Measurements from ENCODE around the gene ELF5.

ELF5 gene

DNA sequence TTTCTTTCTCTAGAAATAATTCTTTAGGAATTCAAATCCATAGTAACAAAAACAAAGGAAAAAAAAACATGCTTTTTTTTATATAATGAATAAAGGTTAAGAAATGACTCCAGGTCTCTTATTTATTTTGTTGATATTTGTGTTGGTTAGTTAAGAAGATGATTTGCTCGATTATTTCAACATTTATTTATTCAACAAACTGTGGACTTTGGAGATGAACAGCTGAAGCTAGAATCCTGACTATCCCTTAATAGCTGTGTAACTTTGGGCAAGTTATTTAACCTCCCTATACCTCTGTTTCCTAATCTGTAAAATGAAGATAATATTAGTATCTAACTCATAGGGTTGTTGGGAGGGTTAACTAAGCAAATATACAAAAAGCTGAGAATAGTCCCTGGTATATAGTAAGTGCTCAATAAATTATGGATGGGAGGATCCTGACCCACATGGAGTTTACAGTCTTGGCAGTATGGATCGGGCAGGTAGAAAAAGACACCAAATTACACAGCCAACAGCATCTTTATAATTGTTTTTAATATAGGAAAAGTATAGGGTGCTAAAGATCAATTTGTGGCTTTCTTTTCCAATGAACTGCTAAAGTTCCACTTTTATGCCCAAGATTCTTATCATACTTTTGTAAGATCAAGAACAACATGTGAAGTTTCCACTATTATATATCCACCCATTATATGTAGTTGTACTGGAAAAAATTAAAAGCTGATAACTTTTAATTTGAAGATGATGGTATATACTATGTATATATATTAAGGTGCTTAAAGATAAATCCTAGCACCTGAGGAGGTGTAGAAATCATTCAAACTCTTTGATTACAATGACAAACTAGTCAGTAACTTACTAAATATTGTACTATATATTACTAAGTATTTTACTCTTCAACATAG lies 76.1 kb downstream of the ELF5 start:
- no peak overlapping the region for H3K27ac ChIP-seq
- TF ChIP-seq, protein P1, sequence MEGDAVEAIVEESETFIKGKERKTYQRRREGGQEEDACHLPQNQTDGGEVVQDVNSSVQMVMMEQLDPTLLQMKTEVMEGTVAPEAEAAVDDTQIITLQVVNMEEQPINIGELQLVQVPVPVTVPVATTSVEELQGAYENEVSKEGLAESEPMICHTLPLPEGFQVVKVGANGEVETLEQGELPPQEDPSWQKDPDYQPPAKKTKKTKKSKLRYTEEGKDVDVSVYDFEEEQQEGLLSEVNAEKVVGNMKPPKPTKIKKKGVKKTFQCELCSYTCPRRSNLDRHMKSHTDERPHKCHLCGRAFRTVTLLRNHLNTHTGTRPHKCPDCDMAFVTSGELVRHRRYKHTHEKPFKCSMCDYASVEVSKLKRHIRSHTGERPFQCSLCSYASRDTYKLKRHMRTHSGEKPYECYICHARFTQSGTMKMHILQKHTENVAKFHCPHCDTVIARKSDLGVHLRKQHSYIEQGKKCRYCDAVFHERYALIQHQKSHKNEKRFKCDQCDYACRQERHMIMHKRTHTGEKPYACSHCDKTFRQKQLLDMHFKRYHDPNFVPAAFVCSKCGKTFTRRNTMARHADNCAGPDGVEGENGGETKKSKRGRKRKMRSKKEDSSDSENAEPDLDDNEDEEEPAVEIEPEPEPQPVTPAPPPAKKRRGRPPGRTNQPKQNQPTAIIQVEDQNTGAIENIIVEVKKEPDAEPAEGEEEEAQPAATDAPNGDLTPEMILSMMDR (conservative IDR thresholded peaks at IDR 0.05): no peak
- no peak for TF ChIP-seq ZFX (IDR thresholded peaks at IDR 0.05)

DNA sequence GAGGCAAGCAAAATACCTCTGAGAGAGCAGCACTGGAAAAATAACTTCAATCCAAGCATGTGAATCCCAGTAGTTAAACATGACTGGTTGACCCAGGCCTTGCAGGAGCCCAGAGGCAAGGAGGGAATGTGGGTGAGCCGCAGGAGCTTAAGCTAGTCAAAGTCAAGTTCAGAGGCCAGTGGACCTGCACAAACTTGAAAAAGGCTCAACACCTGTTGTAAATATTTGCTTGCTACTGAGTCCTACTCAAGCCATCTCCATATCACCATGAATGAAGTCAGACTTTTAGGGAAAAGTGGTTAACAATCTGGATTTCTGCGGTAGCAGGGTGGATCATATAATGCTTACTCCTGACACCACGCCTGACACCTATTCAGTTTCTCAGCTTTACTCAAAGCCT lies 79.7 kb downstream of the ELF5 start:
- no peak for TF ChIP-seq ZFX (IDR thresholded peaks at IDR 0.05)
- TF ChIP-seq, protein P1 (conservative IDR thresholded peaks at IDR 0.05): no peak
- H3K27ac ChIP-seq: no peak overlapping the region

DNA sequence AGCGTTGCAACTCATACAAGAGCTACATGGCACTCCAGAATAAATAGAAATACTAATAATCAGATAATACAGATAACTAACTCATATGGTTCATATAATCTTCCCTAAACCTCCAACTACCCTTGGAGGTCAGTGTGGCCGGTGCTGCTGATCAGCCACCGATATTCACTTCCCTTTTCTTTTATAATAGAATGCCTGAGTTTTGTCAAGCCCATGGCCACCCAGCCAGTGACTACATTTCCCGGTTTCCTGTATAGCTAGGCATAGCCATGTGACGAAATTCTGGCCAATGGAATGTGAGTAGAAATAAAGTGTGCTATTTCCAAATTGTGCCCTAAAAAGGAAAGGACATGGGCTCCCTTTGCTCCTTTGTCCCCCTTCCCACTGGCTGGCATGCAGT lies 80.8 kb downstream of the ELF5 start:
- TF ChIP-seq ZFX (IDR thresholded peaks at IDR 0.05): no peak
- TF ChIP-seq, protein P1 (conservative IDR thresholded peaks at IDR 0.05): no peak
- no peak overlapping the region for H3K27ac ChIP-seq

DNA sequence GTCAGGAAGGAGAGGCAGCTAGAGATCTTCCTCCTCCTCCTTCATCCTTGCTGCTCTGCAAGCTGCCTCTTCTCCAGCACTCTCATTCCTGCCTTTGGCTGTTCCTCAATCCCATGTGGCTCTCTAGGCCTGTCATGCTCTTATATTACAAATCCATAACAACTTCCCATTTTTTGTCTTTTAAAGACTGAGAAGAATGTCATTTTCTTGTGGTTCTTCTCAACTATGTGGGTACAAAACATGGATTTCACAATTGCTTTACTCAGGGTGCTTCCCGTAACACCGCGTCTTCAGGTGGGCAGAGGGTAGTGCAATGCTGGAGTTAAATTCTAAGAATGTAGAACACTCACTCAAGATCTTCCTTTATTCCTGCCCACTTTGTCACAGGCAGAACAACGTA lies 81.6 kb downstream of the ELF5 start:
- H3K27ac ChIP-seq: no peak overlapping the region
- no peak for TF ChIP-seq ZFX (IDR thresholded peaks at IDR 0.05)
- TF ChIP-seq, protein P1 (conservative IDR thresholded peaks at IDR 0.05): no peak

All from C4-2B (cell line).